ENCODE results near the gene SLC28A1. TPM values are rescaled to one million over a fixed set of nuclear protein-coding genes. Genes with fewer than 3 reads are reported as not detected.

The SLC28A1 gene
- total RNA-seq, 1 experiment from 2014 or later: 1.1 TPM

- Histone ChIP-seq H3K9ac (ENCODE audit: low read length) (no peak overlapping the region), H3K9me3 (ENCODE audit: low read length) (no peaks in the 10 kb centered on the region), H3K36me3 (ENCODE audit: low read depth, low read length) (no peaks in the 10 kb centered on the region), H3K27me3 (ENCODE audit: low read length) (no peaks in the 10 kb centered on the region), H3K4me1 (ENCODE audit: insufficient read depth, low read length) (no peaks in the 10 kb centered on the region), H3K79me2 (ENCODE audit: low read length) (no peaks in the 10 kb centered on the region), H4K20me1 (ENCODE audit: low read length) (no peaks in the 10 kb centered on the region), H3K27ac (ENCODE audit: low read length) (no peak overlapping the region), H3K4me3 (ENCODE audit: low read length) (no peak overlapping the region), H3K4me2 (ENCODE audit: low read length) (no peak overlapping the region), H3K9me2 (replicated peaks; ENCODE audit: low read length) (no peaks in the 10 kb centered on the region), H2AFZ (ENCODE audit: low read length) (no peak overlapping the region), H3F3A (ENCODE audit: low read length, unreplicated experiment) (no peaks in the 10 kb centered on the region)
- no peak for TF ChIP-seq EZH2 (IDR thresholded peaks at IDR 0.05; ENCODE audit: low read length, unreplicated experiment)
- no peak for TF ChIP-seq EZH2phosphoT487 (IDR thresholded peaks at IDR 0.05; ENCODE audit: borderline replicate concordance, low read length)
- ChIA-PET POLR2A (ENCODE audit: unreplicated experiment) (no interaction called here), CTCF (no interaction called here)
- DNase-seq (no peak), ATAC-seq (no peak)
- no TSS peak for BruUV-seq (replicated peaks)
- intact Hi-C loops (cut with micrococcal nuclease): no loop called here
These were observed 13.0 kb upstream of the SLC28A1 start for GRCh38 chr15:84871428-84871985.

DNA sequence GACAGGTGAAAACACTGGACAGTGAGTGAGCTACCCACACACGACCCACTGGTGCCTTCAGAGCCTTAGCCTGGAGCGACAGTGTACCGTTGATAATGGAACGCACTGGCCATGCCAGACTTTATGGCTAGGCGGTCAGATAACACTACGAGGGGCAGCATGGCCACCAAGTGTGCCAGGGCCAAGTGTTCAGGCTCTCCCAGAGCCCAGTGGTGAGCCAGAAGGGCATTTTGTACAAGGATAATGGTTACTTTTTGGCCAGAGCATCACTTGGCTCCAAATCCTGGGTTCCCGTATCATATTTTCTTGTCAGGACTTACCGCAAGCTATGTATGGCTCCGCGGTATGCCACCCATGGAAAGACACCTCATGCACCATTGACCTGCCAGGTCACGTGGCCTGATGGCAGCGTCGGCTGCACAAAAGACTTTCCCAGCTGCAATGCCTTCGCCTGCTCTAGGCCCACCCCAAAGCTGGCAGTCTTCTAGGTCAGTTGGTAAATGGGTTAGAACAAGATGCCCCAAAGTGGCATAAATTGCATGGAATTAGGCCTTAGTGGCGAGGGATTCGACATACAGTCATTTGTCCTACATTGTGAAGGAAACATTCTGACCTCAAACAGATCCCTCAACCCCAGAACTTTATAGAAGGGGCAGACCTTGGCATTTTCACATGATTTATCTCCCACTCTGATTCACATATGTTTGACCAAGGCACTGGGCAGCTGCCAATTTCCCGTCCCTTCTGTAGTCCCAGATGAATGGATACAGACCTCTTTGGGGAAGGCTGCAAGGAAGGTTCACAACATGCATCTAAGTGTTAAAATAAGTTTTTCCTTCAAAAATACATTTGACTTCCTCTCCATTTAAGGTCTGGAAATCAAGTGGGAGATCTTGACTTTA is 12.2 kb upstream of the SLC28A1 start:
- intact Hi-C loops (cut with micrococcal nuclease): no loop called here
- Histone ChIP-seq H3K36me3 (ENCODE audit: low read depth, low read length) (no peaks in the 10 kb centered on the region), H3K9ac (ENCODE audit: low read length) (no peak overlapping the region), H3K4me2 (ENCODE audit: low read length) (no peak overlapping the region), H3F3A (ENCODE audit: low read length, unreplicated experiment) (no peaks in the 10 kb centered on the region), H2AFZ (ENCODE audit: low read length) (no peak overlapping the region), H4K20me1 (ENCODE audit: low read length) (no peaks in the 10 kb centered on the region), H3K79me2 (ENCODE audit: low read length) (no peaks in the 10 kb centered on the region), H3K4me3 (ENCODE audit: low read length) (no peak overlapping the region), H3K9me3 (ENCODE audit: low read length) (no peaks in the 10 kb centered on the region), H3K9me2 (replicated peaks; ENCODE audit: low read length) (no peaks in the 10 kb centered on the region), H3K27ac (ENCODE audit: low read length) (no peak overlapping the region), H3K4me1 (ENCODE audit: insufficient read depth, low read length) (no peaks in the 10 kb centered on the region), H3K27me3 (ENCODE audit: low read length) (no peaks in the 10 kb centered on the region)
- BruUV-seq (replicated peaks): no TSS peak
- TF ChIP-seq, protein P1, sequence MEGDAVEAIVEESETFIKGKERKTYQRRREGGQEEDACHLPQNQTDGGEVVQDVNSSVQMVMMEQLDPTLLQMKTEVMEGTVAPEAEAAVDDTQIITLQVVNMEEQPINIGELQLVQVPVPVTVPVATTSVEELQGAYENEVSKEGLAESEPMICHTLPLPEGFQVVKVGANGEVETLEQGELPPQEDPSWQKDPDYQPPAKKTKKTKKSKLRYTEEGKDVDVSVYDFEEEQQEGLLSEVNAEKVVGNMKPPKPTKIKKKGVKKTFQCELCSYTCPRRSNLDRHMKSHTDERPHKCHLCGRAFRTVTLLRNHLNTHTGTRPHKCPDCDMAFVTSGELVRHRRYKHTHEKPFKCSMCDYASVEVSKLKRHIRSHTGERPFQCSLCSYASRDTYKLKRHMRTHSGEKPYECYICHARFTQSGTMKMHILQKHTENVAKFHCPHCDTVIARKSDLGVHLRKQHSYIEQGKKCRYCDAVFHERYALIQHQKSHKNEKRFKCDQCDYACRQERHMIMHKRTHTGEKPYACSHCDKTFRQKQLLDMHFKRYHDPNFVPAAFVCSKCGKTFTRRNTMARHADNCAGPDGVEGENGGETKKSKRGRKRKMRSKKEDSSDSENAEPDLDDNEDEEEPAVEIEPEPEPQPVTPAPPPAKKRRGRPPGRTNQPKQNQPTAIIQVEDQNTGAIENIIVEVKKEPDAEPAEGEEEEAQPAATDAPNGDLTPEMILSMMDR (conservative IDR thresholded peaks at IDR 0.05; ENCODE audit: low read depth, low read length): no peak
- no peak for TF ChIP-seq EZH2phosphoT487 (IDR thresholded peaks at IDR 0.05; ENCODE audit: borderline replicate concordance, low read length)
- TF ChIP-seq EZH2 (IDR thresholded peaks at IDR 0.05; ENCODE audit: low read length, unreplicated experiment): no peak
- ChIA-PET POLR2A (ENCODE audit: unreplicated experiment) (no interaction called here), CTCF (no interaction called here)
- DNase-seq (no peak), ATAC-seq (no peak)

DNA sequence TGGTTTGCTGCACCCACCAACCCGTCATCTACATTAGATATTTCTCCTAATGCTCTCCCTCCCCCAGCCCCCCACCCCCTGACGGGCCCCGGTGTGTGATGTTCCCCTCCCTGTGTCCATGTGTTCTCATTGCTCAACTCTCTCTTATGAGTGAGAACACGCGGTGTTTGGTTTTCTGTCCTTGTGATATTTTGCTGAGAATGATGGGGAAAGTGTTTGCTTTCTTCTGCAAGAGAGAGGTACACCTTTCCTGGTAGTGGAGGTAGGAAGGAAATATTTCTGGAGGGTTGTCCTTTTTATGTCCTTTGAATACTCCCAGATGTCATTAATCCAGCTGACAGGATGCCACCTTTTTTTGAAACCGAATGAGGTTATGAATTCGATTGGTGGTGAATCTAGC is 10.5 kb upstream of the SLC28A1 start:
- POLR2A ChIA-PET (ENCODE audit: unreplicated experiment): no interaction called here
- Histone ChIP-seq H3K4me1 (ENCODE audit: insufficient read depth, low read length) (0 out of 2 replicates have a peak, but pooled peaks cover 7% of the 10 kb centered on the region), H3K4me2 (ENCODE audit: low read length) (no peak overlapping the region), H3K9me2 (replicated peaks; ENCODE audit: low read length) (no peaks in the 10 kb centered on the region), H3K9me3 (ENCODE audit: low read length) (no peaks in the 10 kb centered on the region), H3K27me3 (ENCODE audit: low read length) (no peaks in the 10 kb centered on the region), H3K79me2 (ENCODE audit: low read length) (no peaks in the 10 kb centered on the region), H3K9ac (ENCODE audit: low read length) (no peak overlapping the region), H4K20me1 (ENCODE audit: low read length) (no peaks in the 10 kb centered on the region), H3F3A (ENCODE audit: low read length, unreplicated experiment) (no peaks in the 10 kb centered on the region), H3K4me3 (ENCODE audit: low read length) (no peak overlapping the region), H3K27ac (ENCODE audit: low read length) (no peak overlapping the region), H2AFZ (ENCODE audit: low read length) (no peak overlapping the region), H3K36me3 (ENCODE audit: low read depth, low read length) (no peaks in the 10 kb centered on the region)
- ATAC-seq: no peak
- TF ChIP-seq EZH2phosphoT487 (IDR thresholded peaks at IDR 0.05; ENCODE audit: borderline replicate concordance, low read length): no peak
- TF ChIP-seq, protein P1 (conservative IDR thresholded peaks at IDR 0.05; ENCODE audit: low read depth, low read length): no peak
- TF ChIP-seq EZH2 (IDR thresholded peaks at IDR 0.05; ENCODE audit: low read length, unreplicated experiment): no peak
- CTCF ChIA-PET: no interaction called here
- DNase-seq: no peak
- BruUV-seq (replicated peaks): no TSS peak
- intact Hi-C loops (cut with micrococcal nuclease): no loop called here
